Immature natural killer cell (primary cell): ENCODE results near the gene MRPL36. TPM values are rescaled to one million over a fixed set of nuclear protein-coding genes. Genes with fewer than 3 reads are reported as not detected.

Experiments used
- DNase-seq, 3 donors: peaks; one replicate each; pipeline ENCODE4 v3.0.0; 2022; ENCODE audit warnings: mixed read lengths in 1 of 3
- H3K27ac Mint-ChIP-seq, 6 donors: one replicate each; pipeline ENCODE4 v1.8.0; 2020; ENCODE audit warnings: mixed read lengths in 6 of 6, mild to moderate bottlenecking in 5 of 6, inconsistent platforms in 4 of 6, moderate library complexity in 3 of 6
- H3K27me3 Mint-ChIP-seq, 3 donors: one replicate each; pipeline ENCODE4 v1.8.0; 2020 to 2021; ENCODE audit warnings: low read depth in 3 of 3, mild to moderate bottlenecking in 3 of 3, mixed read lengths in 3 of 3, moderate library complexity in 3 of 3, inconsistent platforms in 1 of 3
- H3K36me3 Mint-ChIP-seq, 3 donors: one replicate each; pipeline ENCODE4 v1.8.0; 2020; ENCODE audit warnings: mixed read lengths in 3 of 3, inconsistent platforms in 2 of 3, mild to moderate bottlenecking in 2 of 3
- H3K4me1 Mint-ChIP-seq, 2 donors: one replicate each; pipeline ENCODE4 v1.8.0; 2020; ENCODE audit warnings: inconsistent platforms in 2 of 2, mild to moderate bottlenecking in 2 of 2, mixed read lengths in 2 of 2, moderate library complexity in 1 of 2
- H3K4me3 Mint-ChIP-seq, 5 donors: one replicate each; pipeline ENCODE4 v1.8.0; 2020; ENCODE audit warnings: mild to moderate bottlenecking in 5 of 5, mixed read lengths in 5 of 5, inconsistent platforms in 3 of 5, moderate library complexity in 3 of 5
- H3K9me3 Mint-ChIP-seq, 6 donors: one replicate each; pipeline ENCODE4 v1.8.0; 2020; ENCODE audit warnings: mild to moderate bottlenecking in 6 of 6, mixed read lengths in 6 of 6, inconsistent platforms in 4 of 6, moderate library complexity in 3 of 6
- polyA plus RNA-seq, 3 donors: library from polyadenylated mRNA; unstranded; fragments of 300-500 nt; fragmentation: Illumina TruSeq; gene quantifications; one replicate each; pipeline ENCODE4 v1.2.3, GENCODE V29; 2021

The MRPL36 gene
- polyA plus RNA-seq, 3 donors from 2014 or later = 86.5 to 142 (median 87.6) TPM

DNA sequence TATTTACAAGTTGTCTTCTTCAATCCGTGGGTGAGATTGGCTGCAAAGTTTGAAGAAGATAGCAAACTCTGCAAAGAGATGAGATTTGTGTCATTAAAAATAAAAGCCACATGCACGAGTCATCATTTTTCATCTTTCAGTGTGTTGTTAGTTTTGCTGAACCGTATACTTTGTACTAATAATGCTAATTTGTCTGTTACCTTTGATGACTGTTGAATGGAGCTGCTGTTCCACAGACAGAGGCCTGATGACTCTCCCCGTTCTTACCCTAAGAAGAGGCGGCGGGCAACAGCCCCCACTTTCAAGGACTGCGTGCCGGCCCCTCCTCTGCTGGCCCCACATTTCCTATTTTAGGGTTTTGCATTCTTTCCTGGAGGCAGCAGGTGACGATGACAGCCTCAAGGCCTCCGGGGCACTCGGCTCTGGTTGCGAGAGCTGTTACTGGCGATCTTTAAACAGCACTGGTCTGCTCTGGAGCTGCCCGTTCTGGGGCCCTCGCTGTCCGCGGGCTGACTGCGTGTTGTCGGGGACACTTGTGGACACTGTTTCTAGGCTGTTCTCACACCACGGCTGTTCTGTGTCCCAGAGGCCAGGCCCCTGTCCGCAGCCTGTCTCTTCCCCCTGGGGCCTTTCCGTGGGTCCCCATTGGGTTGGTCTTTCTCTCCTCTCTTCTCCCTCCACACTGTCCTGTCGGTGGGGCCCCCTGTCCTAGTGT, 36.7 kb upstream of the MRPL36 start:
- Mint-ChIP-seq H3K27ac (no peak overlapping the region), H3K4me1 (peaks cover 4 to 10% of the 10 kb centered on the region in 2 donors), H3K4me3 (no peak overlapping the region), H3K36me3 (peaks cover 0 to under 1% (median 0%) of the 10 kb centered on the region in 3 donors), H3K27me3 (peaks cover 0 to 7% (median 2%) of the 10 kb centered on the region in 3 donors), H3K9me3 (no peaks in the 10 kb centered on the region)
- no peak for DNase-seq

DNA sequence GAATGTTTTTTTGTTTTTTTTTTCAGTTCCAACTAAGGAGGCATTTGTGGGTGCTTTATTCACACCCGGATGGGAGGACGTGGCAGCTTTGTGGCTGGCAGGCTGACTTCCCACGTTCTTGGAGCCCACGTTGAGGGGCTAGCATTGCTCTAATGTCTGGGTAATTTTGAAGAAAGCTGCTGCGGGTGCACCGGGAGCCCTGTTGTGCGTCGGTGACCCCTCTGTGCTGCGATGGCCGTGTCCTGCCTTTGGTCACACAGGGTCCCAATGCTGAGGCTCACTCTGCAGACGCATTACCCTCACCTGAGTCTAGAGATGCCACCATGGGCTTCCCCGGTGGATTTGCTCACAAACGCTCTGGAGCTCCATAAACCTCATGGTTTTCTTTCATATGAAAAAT, 35.8 kb upstream of the MRPL36 start:
- no peak for DNase-seq
- H3K9me3 Mint-ChIP-seq = no peaks in the 10 kb centered on the region
- peaks cover 0 to 7% (median 2%) of the 10 kb centered on the region in 3 donors for H3K27me3 Mint-ChIP-seq
- H3K36me3 Mint-ChIP-seq = peaks cover 3 to 5% (median 4%) of the 10 kb centered on the region in 3 donors
- peaks cover 4 to 10% of the 10 kb centered on the region in 2 donors for H3K4me1 Mint-ChIP-seq
- no peak overlapping the region for H3K4me3 Mint-ChIP-seq
- H3K27ac Mint-ChIP-seq = peak overlapping the region in 1 of 6 donors; percentile 52

DNA sequence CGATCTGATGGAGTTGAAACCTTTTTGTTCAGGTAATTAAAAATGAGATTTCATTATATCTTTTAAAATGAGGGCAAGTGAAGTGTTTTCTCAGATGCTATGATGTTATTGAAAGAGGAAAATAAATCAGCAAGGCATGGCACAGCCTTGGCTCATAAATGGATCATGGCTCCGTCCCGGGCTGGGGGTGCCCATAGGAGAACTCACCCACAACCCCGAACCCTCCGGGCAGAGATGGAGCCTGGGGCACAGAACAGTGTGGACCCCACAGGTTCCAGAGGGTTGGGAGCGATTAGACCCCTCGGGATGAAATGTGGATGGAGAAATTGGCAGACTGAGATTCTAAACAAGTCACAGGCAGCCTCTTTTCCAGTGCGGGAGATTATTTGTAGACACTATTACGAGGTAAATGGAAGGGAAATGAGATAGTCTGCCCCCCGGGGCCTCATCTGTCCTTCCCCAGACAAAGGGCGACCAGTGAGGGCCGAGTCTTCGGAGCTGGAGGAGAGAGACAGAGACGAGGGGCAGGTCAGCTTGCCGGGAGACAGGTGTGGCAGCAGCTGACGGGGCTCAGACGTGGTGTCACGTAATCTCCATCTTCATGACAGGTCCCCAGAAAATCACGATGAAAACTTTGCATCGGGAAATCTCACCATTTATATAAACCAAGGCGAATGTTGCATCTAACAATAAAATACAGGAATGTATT, 35.2 kb upstream of the MRPL36 start:
- DNase-seq = no peak
- H3K9me3 Mint-ChIP-seq = no peaks in the 10 kb centered on the region
- H3K27ac Mint-ChIP-seq = no peak overlapping the region
- H3K4me3 Mint-ChIP-seq = no peak overlapping the region
- H3K27me3 Mint-ChIP-seq = peaks cover 0 to 7% (median 2%) of the 10 kb centered on the region in 3 donors
- peaks cover 4 to 10% of the 10 kb centered on the region in 2 donors for H3K4me1 Mint-ChIP-seq
- peaks cover 3 to 9% (median 8%) of the 10 kb centered on the region in 3 donors for H3K36me3 Mint-ChIP-seq

DNA sequence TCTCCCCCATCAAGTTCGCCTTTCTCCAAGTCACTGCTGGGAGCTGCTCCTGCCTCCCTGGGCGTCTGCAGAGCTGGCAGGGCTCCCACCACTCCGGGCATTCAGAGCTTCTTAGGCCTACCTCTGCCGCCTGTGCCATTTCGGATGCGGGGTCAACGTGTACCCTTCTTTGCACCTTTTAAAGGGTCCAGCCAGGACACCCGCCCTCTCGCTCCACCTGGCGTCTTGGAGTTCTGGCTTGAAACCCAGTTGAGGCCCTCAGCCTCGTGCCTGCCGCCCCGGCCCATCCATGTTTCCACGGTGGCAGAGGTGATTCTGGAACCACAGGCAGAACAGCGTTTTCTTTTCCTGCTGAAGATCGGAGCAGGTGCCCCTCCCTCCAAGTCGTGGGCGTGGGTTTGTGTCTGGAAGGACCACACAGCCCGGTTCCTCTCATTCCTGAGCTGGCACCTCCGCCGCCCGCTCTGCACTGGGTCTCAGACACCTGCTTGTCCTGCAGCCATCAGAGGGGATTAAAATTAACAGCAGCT, 34.5 kb upstream of the MRPL36 start:
- no peak overlapping the region for H3K4me3 Mint-ChIP-seq
- no peak overlapping the region for H3K27ac Mint-ChIP-seq
- no peak for DNase-seq
- no peaks in the 10 kb centered on the region for H3K9me3 Mint-ChIP-seq
- H3K4me1 Mint-ChIP-seq = peaks cover 4 to 10% of the 10 kb centered on the region in 2 donors
- peaks cover 3 to 11% (median 10%) of the 10 kb centered on the region in 3 donors for H3K36me3 Mint-ChIP-seq
- H3K27me3 Mint-ChIP-seq = peaks cover 0 to 2% (median 2%) of the 10 kb centered on the region in 3 donors

DNA sequence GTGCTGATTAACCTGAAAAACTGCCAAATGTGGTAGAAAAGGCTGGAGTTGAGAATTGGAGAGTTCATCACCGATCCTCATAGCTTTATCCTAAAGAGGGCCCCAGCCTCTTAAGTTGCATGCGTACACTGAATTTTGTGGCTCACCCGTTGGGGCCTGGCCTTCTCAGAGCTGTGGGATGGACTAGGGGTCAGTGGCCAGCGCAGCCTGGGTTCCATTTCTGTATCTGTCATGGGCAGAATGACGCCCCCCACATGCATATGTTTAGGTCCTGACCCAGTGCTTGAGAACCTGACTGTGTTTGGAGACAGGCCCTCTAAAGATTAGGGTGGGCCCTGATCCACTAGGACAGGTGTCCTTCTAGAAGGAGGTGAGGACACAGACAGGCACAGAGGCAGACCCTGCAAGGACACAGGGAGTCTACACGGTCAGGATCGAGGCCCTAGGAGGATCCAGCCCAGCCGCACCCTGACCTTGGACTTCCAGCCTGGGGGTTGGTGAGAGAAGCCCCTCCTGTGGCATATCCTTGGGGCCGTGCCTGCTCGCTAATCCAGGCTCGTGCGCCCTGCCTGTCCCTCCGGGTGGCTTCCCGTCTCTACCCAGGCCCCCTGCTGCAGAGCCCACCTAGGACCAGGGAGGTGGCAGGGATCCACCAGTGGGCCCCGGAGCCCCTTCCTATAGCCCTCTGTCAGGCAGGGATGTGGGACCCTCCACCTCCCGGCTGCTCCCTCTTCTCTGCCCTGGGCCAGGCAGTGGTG, 33.8 kb upstream of the MRPL36 start:
- Mint-ChIP-seq H3K4me3 (no peak overlapping the region), H3K9me3 (no peaks in the 10 kb centered on the region), H3K27ac (no peak overlapping the region), H3K36me3 (peaks cover 3 to 11% (median 10%) of the 10 kb centered on the region in 3 donors), H3K4me1 (peaks cover 4 to 10% of the 10 kb centered on the region in 2 donors), H3K27me3 (peaks cover 0 to 2% (median 2%) of the 10 kb centered on the region in 3 donors)
- DNase-seq = no peak

DNA sequence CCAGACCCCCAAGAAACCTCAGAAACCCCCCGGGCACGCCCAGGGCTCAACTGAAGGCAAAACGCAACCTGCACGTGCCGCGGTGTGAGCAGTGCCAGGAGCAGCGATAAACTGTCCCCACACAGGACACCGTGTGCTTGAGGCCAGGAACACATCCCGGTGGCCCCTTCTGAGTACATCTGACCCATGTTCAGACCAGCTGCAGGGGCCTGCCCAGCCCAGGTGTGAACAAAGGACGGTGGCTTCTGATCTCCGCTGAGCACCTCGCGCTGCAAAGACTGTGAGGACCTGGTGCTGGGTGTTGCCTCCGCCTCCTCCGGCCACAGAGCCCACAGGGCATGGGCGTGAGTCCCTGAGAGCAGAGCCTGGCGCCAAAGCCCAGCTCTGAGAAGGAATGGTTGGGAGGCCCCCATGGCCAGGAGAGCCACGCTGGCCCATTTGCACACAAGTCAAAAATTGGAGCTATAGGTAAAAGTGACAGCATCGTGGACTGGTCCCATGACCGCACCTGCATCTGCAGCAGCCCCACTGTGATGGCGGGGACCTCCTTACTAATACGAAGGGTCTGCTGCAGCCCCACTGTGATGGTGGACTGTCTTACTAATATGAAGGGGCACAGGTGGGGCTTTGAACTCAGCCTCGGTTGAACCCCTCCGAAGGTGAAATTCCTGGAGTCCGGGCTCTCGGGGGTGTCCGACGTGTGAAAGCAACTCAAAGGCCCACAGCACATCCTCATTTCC, 33.0 kb upstream of the MRPL36 start:
- DNase-seq = peak; percentile 6 to 14 (median 6)
- Mint-ChIP-seq H3K9me3 (no peaks in the 10 kb centered on the region), H3K4me1 (peaks cover 4 to 10% of the 10 kb centered on the region in 2 donors), H3K27ac (no peak overlapping the region), H3K36me3 (peaks cover 3 to 11% (median 10%) of the 10 kb centered on the region in 3 donors), H3K27me3 (peaks cover 0 to 2% (median 0%) of the 10 kb centered on the region in 3 donors), H3K4me3 (peak overlapping the region in 2 of 5 donors; percentile 53 to 65)

DNA sequence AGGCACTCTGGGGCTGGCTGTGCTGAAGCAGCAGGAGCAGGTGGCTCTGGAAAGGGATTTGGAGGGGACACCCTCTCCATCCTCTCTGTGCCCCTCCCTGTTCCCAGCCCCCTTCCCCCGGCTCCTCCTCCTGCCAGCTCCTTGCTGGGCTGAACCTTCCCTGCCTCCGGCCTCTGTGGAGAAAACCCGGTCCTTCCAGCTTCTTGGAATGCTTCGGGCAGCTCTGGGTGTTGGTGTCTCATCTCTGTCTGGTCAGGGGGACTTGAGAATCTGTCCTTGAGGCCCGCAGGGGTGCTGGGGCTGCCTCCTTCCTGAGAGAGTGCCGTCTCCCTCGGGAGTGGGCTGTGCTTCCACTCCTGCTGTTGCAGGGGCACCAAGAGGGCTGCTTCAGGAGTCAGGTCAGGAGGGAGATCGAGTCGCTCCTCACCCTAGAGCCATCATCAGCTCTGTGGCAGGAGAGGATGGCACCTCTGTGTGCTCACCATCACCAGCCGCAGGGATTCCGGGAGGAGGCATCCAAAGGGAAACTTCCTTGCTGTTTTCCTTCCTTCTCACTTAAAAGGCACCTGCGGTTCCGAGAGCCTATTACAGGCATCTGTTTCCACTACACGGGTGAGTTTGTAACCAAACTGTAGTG, 32.2 kb upstream of the MRPL36 start:
- Mint-ChIP-seq H3K4me3 (no peak overlapping the region), H3K4me1 (peaks cover 5 to 10% of the 10 kb centered on the region in 2 donors), H3K9me3 (no peaks in the 10 kb centered on the region), H3K36me3 (peaks cover 3 to 17% (median 10%) of the 10 kb centered on the region in 3 donors), H3K27ac (no peak overlapping the region), H3K27me3 (peaks cover 0 to 2% (median 0%) of the 10 kb centered on the region in 3 donors)
- no peak for DNase-seq

DNA sequence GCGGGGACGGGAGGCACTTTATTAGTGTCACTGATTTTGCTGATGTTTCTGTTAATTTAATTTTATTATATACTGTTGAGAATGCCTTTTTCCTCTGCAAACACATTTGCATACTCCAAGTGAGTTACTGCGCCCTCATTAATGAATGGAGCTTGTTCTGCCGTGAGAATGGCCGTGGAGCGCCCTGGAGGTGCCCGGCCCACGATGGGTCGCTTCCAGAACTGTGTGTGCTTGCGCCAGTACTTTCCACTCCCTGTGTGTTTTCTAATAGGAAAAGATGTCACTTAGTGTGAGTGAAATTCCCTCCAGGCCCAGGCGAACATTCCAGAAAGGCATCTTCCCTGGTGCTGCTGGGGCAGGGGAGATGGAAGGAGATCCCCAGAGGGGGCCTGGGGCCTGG, 31.6 kb upstream of the MRPL36 start:
- peaks cover 5 to 10% of the 10 kb centered on the region in 2 donors for H3K4me1 Mint-ChIP-seq
- peaks cover 3 to 17% (median 10%) of the 10 kb centered on the region in 3 donors for H3K36me3 Mint-ChIP-seq
- no peaks in the 10 kb centered on the region for H3K9me3 Mint-ChIP-seq
- no peak overlapping the region for H3K27ac Mint-ChIP-seq
- no peak overlapping the region for H3K4me3 Mint-ChIP-seq
- no peak for DNase-seq
- H3K27me3 Mint-ChIP-seq = peaks cover 0 to 2% (median 0%) of the 10 kb centered on the region in 3 donors

DNA sequence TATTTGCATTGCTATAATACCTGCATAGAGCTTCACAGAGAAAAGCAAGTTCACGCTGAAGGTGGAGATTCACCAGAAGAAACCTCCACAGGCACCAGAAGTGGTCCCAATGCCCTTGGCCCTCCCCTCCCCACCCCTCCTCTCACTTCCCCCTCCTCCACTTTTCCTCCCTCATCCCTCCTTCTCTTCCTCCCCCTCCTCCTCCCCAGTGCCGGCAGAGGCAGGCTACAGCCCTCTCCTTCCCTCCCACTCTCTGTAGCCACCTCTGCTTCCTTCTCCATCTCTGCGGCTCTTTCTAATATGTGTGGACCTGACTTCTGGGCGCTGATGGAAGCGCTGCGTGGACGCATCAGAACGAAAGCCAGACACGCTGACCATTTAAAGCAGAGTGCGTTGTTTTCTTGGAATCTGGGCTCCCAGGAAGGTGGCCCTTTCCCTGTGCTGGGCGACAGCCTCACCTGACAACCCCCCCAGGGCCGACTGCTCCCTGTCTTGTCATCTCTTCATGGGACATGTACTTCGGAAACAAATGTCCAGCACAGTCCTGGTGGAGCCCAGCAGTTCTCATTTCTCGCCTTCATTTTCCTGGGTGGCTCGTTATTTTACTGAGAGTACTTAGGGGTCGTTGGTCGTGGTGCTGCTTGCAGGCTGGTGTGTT, 31.1 kb upstream of the MRPL36 start:
- Mint-ChIP-seq H3K4me1 (peaks cover 5 to 10% of the 10 kb centered on the region in 2 donors), H3K27me3 (peaks cover 0 to 2% (median 0%) of the 10 kb centered on the region in 3 donors), H3K9me3 (no peaks in the 10 kb centered on the region), H3K36me3 (peaks cover 3 to 17% (median 14%) of the 10 kb centered on the region in 3 donors), H3K4me3 (no peak overlapping the region), H3K27ac (no peak overlapping the region)
- DNase-seq = no peak

DNA sequence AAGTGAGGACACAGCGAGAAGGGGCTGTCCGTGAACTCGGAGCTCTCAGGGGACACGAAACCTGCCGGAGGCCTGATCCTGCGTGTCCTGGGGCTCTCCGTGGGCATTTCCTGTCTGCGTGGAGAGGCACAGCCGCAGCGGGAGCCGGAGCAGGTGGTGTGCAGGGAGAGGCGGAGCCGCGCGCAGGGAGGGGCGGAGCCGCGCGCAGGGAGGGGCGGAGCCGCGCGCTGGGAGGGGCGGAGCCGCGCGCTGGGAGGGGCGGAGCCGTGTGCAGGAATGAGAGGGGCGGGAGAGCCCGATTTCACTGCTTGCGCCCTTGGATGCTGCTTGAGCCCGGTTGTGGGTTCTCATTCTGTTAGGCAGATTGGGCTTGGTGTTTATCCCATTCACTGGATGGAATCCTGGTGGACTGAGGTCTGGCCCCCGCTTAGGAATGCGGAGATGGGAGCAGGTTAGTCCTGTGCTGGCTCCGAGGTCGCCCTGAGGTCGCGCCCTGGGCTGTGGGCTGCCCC, 28.3 kb upstream of the MRPL36 start:
- Mint-ChIP-seq H3K27me3 (peaks cover 0 to 2% (median 0%) of the 10 kb centered on the region in 3 donors), H3K27ac (no peak overlapping the region), H3K9me3 (no peaks in the 10 kb centered on the region), H3K4me1 (peaks cover 5 to 10% of the 10 kb centered on the region in 2 donors), H3K36me3 (peaks cover 3 to 17% (median 14%) of the 10 kb centered on the region in 3 donors), H3K4me3 (no peak overlapping the region)
- no peak for DNase-seq

DNA sequence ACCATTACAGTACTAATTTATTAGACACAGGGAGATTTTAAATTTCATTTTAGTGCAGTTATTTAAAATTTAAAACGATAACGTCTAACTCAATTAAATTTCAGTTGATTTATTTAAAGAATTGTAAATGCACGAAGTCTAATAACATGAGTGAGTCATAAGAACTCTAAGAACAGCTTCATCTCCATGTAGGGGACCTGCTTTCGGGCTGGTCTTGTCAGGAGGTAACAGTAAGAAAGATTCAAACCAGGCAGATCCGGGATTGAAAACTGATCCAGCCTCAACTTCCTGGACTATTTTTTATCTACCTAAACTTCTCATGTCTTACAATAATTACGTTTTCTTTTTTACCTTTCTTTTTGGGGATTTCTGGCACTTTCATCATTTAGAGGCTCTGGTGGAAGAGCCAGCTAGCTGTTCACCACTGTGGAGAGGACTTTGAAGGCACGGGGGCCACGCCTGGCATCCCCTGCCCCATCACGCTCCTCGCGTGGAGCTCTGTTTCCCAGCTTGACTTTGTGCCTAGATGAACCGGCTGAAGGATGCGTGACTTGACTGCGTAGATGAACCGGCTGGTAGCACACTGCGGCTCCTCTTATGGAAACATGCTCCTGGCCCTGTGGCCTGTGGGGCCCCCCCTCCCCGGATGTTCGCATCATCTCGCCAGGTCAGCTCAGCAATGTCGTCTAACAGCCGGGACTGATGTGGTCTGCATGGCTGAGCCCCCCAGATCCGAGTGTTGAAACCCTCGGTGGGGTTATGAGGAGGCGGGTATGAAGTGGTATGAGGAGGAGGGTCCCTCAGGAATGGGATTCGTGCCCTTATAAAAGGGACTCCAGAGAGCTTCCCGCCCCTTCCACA, 27.6 kb upstream of the MRPL36 start:
- Mint-ChIP-seq H3K4me3 (no peak overlapping the region), H3K9me3 (no peaks in the 10 kb centered on the region), H3K27ac (no peak overlapping the region), H3K36me3 (peaks cover 3 to 17% (median 17%) of the 10 kb centered on the region in 3 donors), H3K27me3 (peaks cover 0 to 2% (median 0%) of the 10 kb centered on the region in 3 donors), H3K4me1 (peaks cover 2 to 3% of the 10 kb centered on the region in 2 donors)
- DNase-seq = no peak
